Mammary microvascular endothelial cell (primary cell): ENCODE results near the gene PRDM5. TPM values are rescaled to one million over a fixed set of nuclear protein-coding genes. Genes with fewer than 3 reads are reported as not detected.

Experiments
- total RNA-seq: library from RNA; depleted of rRNA; stranded (reverse); fragments of >200 nt; gene quantifications from 2 replicates; pipeline ENCODE4 v1.2.3, GENCODE V29; 2015

Gene PRDM5
- total RNA-seq, result 4.4 and 6.8 TPM in 2 replicates

DNA sequence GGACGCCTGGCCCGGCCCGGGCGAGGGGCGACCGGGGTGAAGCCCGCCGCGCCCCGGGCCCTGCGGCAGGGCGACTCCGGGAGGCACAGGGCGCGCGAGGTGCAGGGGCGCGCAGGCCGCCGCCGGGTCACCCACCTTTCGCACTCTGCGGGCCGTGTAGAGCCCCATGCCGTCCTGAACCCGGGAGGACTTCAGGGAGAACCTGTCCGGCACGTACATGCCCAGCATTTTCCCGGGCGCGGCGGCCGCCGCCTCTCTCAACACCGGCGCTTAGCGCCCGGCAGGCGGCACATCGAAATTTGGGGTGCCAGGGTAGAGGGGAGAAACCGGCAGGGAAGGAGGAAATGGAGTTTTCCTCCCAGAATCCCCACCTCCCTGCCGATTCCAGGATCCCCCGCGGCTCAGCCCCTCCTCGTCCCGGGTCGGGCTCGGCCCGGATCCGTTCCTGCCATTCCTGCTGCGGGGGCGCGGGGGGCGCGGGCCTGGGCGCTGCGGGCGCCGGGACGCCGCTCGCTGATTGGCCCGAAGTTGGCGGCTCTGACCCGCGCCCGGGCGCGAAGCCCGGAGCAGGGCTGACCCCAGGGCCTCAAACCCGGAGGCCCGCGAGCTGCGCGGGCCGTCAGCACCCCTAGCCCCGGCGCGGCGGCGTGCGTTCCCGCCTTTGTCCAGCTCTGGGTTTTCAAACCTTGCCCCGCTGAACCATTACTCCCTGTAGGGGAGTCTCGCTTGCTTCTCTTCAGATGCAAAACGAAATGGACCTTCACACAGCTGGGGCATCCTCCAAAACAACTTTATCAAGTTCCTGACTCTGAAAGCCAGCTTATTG, at the start of gene PRDM5:
TSS of gene PRDM5 (minus strand) at position 346 of the 826 bp plus-strand sequence. CDS start at position 228, 118 bp downstream.

Other genes starting within 250 kb of the PRDM5 start
- gene NDNF, start 149.8 kb upstream of the PRDM5 start, total RNA-seq, result 0.33 and 0.39 TPM in 2 replicates
- gene TNIP3, start 241.6 kb upstream of the PRDM5 start, total RNA-seq, result 2.5 and 2.7 TPM in 2 replicates